ENCODE data around the gene EXOC2.
"Not testable (repeated sequence)": the region's sequence is repeated elsewhere in the genome, so short reads cannot be mapped to it uniquely, and the experiment has no call there.

Gene EXOC2

DNA sequence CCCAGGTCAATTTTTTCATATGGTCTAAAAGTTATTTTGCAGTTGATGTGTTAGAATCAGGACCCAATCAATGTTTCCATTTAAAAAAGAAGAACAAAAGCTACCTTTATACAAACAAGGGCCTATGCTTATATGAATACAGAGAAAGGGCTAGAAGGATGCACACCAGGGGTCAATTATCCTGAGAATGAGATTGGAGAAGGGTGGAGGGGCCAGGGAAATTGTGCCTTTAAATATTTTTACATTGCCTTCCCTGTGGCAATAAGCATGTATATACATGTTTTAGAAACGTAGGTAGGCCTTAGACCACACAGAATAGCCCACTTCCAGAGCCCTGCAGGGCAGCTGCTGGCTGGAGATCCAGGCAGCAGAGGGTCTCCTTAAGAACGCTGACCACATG, 12.7 kb downstream of the EXOC2 start:
- DNase-seq (ENCODE audit: low read depth in 1 of 2, low spot score in 1 of 2) = no peak

- DNase-seq (ENCODE audit: low read depth in 1 of 2, low spot score in 1 of 2) = no peak
Measured at GRCh38 chr6:679282-679681, 13.7 kb downstream of the EXOC2 start.

GRCh38 chr6:678520-678919, 14.4 kb downstream of the EXOC2 start:
- DNase-seq (ENCODE audit: low read depth in 1 of 2, low spot score in 1 of 2) = no peak

DNA sequence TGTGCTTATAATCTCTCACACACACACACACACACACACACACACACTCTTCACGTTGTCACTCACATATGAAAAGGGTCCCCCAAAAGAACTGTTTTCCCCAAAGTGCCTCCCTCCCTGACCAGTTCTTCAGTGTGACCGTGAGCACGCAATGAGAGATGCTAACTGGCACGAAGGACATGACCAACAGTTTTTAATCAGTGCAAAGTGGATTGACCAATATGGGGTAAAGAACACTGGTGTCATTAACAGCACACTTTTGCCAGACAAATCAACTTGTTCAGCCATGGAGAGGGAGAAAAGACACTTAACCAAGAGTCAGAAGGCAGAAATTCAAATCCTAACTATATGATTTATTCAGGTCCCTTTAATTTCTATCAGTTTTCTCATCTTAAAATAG, 15.0 kb downstream of the EXOC2 start:
- DNase-seq (ENCODE audit: low read depth in 1 of 2, low spot score in 1 of 2) = no peak

- DNase-seq (ENCODE audit: low read depth in 1 of 2, low spot score in 1 of 2) = no peak
Measured at GRCh38 chr6:674956-675355, 18.0 kb downstream of the EXOC2 start.

DNA sequence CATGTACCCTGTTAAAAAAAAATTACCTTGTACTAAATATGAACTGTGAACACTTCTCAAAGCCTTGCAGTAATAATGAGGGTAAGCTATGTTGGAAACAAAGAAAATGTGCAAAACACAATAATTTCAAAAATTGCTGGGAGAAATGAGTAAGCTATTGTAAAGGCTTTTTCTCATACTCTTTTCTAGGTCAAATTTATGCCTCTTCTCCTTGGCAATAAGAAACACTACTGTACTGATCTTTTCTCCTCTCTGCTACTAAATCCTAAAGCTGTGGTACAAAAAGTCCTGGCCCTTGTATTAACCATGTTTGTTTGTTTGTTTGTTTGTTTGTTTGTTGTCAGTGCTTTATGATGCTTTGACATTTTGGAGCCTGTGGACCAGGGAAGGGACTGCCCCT, 18.5 kb downstream of the EXOC2 start:
- no peak for DNase-seq (ENCODE audit: low read depth in 1 of 2, low spot score in 1 of 2)

- DNase-seq (ENCODE audit: low read depth in 1 of 2, low spot score in 1 of 2) = no peak
Measured at GRCh38 chr6:667253-667927, 25.5 kb downstream of the EXOC2 start.

GRCh38 chr6:665403-666267, 27.3 kb downstream of the EXOC2 start:
- DNase-seq (ENCODE audit: low read depth in 1 of 2, low spot score in 1 of 2) = no peak

GRCh38 chr6:663788-664187, 29.2 kb downstream of the EXOC2 start:
- not testable (repeated sequence) for DNase-seq (ENCODE audit: low read depth in 1 of 2, low spot score in 1 of 2)

- DNase-seq (ENCODE audit: low read depth in 1 of 2, low spot score in 1 of 2) = no peak
Measured at GRCh38 chr6:659716-660581, 33.0 kb downstream of the EXOC2 start.

DNA sequence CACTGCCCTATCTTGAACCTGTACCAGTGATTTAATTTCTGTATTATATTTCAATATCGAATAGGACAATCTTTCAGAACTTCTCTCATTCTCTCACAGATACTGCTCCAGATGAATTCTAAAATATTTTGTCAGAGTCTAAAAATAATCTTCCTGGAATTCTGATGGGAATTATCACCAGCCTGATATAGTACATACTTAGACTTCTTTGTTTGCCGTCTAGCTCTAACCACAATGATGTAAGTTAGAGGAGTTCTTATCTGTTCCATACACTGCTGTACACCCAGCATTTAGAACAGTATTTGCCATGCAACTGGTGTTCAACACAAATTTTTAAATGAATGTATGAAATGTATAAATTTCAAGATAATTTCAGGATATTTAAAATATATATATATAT, 34.7 kb downstream of the EXOC2 start:
- no peak for DNase-seq (ENCODE audit: low read depth in 1 of 2, low spot score in 1 of 2)

GRCh38 chr6:657743-658142, 35.2 kb downstream of the EXOC2 start:
- no peak for DNase-seq (ENCODE audit: low read depth in 1 of 2, low spot score in 1 of 2)

GRCh38 chr6:656460-657252, 36.3 kb downstream of the EXOC2 start, which contains the start of gene HUS1B:
TSS of gene HUS1B (minus strand) at chr6:657100. CDS start at chr6:656944, 156 bp downstream.
- DNase-seq (ENCODE audit: low read depth in 1 of 2, low spot score in 1 of 2) = no peak

- DNase-seq (ENCODE audit: low read depth in 1 of 2, low spot score in 1 of 2) = no peak
Measured at GRCh38 chr6:654136-654535, 38.8 kb downstream of the EXOC2 start.

DNA sequence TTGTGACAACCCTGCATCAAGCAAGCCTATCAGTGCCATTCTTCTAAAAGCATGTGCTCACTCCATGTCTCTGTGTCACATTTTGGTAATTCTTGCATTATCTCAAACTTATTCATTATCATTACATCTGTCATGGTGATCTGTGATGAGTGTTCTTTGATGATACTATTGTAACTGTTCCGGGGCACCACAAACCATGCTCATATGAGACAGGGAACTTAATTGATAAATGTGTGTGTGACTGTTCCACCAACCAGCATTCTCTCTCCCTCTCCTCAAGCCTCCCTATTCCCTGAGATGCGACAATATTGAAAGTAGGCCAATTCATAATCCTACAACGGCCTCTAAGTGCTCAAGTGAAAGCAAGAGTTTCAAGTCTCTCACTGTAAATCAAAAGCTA, 40.1 kb downstream of the EXOC2 start:
- no peak for DNase-seq (ENCODE audit: low read depth in 1 of 2, low spot score in 1 of 2)

GRCh38 chr6:650098-650497, 42.8 kb downstream of the EXOC2 start:
- DNase-seq (ENCODE audit: low read depth in 1 of 2, low spot score in 1 of 2) = no peak

GRCh38 chr6:642805-643204, 50.1 kb downstream of the EXOC2 start:
- no peak for DNase-seq (ENCODE audit: low read depth in 1 of 2, low spot score in 1 of 2)

GRCh38 chr6:641225-641985, 51.5 kb downstream of the EXOC2 start:
- no peak for DNase-seq (ENCODE audit: low read depth in 1 of 2, low spot score in 1 of 2)

DNA sequence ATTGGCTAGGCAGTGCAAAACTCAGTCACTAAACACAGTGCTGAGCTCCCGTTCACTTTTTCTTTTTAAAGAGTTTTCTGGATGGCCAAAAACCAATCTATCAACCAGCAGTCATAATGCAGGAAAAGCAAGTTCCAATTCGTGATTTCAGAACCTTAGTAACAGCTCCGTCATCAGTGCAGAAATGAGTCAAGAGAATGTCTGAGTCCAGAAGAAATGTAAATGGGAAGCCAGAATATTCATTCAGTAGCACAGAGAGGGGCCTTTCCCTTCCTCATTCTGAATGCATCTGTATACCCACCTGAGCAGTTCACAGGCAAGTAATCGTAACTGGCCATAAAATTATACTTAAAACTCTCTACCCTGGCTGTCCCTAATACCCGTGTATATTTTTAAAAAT, 56.5 kb downstream of the EXOC2 start:
- DNase-seq (ENCODE audit: low read depth in 1 of 2, low spot score in 1 of 2) = no peak

DNA sequence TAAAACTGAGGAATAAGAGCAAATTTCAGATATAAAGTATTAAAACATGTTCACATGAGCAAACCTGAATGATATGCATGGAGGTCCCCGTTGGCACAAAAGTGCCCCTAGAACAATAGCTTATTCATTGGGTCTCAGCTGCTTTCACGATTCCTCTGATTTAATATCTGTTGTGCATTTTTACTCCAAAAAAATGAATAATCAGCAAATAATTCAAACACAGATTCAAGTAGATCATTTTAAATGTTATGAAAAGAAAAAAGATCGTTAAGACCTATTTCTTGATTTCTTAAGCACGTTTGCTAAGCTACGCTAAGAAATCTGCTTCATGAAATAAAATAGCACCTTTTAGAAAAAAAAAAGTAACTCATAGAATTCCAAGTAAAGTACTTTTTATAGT, 57.7 kb downstream of the EXOC2 start:
- DNase-seq (ENCODE audit: low read depth in 1 of 2, low spot score in 1 of 2) = no peak

Measured in activated T-helper 1 cell treated with anti-CD3 and anti-CD28 coated beads, Interleukin-2, amount 50 U/mL, for 16 hours (primary cell).